ENCODE measurements around the gene TBX10.
A peak's percentile ranks its signal among the peaks of the same experiment; 100 is the strongest.

The TBX10 gene

DNA sequence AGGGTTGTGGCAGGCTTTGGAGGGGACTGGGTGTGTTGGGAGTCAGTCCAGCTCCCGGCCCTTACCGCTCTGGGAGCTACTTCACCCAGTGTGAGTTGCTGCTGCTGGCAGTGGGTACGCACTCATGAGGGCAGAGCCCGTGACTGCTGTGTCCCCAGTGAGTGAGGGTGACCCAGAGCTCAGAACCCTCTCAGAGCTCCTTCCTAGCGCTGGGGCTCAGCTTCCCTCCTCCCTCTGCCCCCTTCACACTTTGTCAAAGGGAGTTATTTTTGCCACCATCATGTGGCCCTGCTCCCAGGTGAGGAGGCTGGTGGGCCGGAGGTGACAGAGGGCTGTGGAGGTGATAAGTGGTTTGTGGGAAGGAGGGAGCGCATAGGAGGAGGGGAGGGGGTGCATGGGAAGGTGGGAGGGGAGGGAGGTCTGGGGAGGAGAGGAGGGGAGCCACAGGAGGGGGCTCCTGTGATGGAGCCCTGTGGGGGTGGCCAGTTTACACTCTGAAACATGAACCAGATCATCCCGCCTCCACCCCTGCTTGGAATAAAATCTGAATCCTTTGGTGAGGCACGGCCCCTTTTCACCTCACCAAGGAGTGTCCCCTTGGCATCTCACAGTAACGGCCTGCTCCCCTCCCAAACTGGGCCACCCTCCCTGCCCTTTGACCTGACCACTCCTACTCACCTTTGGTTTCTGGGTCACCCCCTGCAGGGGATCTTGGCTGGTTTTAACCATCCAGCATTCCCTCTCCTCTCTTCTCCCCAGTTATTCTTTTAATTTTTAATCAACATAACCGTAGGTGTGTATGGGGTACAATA lies 22.9 kb downstream of the TBX10 start:
- TF ChIP-seq SIN3A (IDR thresholded peaks at IDR 0.05; ENCODE audit: borderline replicate concordance, insufficient read depth, low read length) (no peak), TAF1 (IDR thresholded peaks at IDR 0.05; ENCODE audit: borderline replicate concordance, insufficient read depth, low read length) (no peak), REST (IDR thresholded peaks at IDR 0.05; ENCODE audit: insufficient read depth in 1 of 2, low read depth in 2 of 2, low read length in 2 of 2) (no peak), POLR2AphosphoS5 (IDR thresholded peaks at IDR 0.05; ENCODE audit: low read depth, low read length) (no peak), FOXP2 (optimal IDR thresholded peaks at IDR 0.05; ENCODE audit: borderline replicate concordance, extremely low read depth, extremely low read length, insufficient read depth) (no peak)

DNA sequence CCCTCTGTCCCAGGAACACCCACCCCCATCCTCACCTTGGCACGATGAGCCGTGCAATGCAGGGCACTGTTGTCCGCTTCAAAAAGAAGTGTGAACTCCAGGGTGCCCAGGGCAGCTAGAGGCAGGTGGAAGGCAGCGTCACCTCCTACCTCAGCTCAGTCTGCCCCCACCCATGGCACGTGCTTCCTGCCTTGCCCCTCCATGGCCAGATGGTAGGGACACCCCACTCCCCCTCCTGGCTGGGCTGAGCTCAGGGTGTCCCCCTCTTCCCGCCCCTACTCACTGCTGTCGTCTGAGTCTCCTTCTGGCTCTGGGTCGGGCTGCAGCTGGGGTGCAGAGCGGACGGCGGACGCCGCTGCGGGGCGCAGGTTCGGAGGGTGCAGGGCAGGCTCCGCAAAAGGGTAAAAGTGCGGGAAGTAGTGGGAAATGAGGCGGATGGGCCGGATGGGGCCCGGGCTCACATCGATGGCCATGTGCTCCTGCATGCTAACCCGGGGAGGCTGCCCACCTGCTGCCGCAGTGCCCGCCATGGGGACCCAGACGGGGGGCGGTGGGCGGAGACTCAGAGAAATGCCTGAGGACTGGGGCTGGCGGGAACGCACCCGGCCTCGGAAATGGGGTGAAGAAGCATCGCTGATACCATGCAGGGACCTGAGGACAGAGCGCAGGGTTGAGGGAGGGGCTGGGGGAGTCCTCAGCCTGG lies 23.7 kb downstream of the TBX10 start:
- TF ChIP-seq REST (IDR thresholded peaks at IDR 0.05; ENCODE audit: insufficient read depth in 1 of 2, low read depth in 2 of 2, low read length in 2 of 2) = no peak
- TF ChIP-seq FOXP2 (optimal IDR thresholded peaks at IDR 0.05; ENCODE audit: borderline replicate concordance, extremely low read depth, extremely low read length, insufficient read depth) = no peak
- TF ChIP-seq POLR2AphosphoS5 (IDR thresholded peaks at IDR 0.05; ENCODE audit: low read depth, low read length) = no peak
- no peak for TF ChIP-seq SIN3A (IDR thresholded peaks at IDR 0.05; ENCODE audit: borderline replicate concordance, insufficient read depth, low read length)
- no peak for TF ChIP-seq TAF1 (IDR thresholded peaks at IDR 0.05; ENCODE audit: borderline replicate concordance, insufficient read depth, low read length)

GRCh38 chr11:67614730-67615714 lies 24.5 kb downstream of the TBX10 start:
- TF ChIP-seq POLR2AphosphoS5 (IDR thresholded peaks at IDR 0.05; ENCODE audit: low read depth, low read length) (peak; percentile 11; the same call in 1 of the 2 replicates), TAF1 (IDR thresholded peaks at IDR 0.05; ENCODE audit: borderline replicate concordance, insufficient read depth, low read length) (no peak)

GRCh38 chr11:67613960-67614715 lies 25.4 kb downstream of the TBX10 start:
- TF ChIP-seq POLR2AphosphoS5 (IDR thresholded peaks at IDR 0.05; ENCODE audit: low read depth, low read length) (0 out of 2 replicates have a peak, but pooled peaks have one; percentile 18), REST (IDR thresholded peaks at IDR 0.05; ENCODE audit: insufficient read depth in 1 of 2, low read depth in 2 of 2, low read length in 2 of 2) (no peak), SIN3A (IDR thresholded peaks at IDR 0.05; ENCODE audit: borderline replicate concordance, insufficient read depth, low read length) (no peak), FOXP2 (optimal IDR thresholded peaks at IDR 0.05; ENCODE audit: borderline replicate concordance, extremely low read depth, extremely low read length, insufficient read depth) (no peak)

Measured in PFSK-1 (cell line).